ENCODE results near the gene TIGAR. TPM values are rescaled to one million over a fixed set of nuclear protein-coding genes. Genes with fewer than 3 reads are reported as not detected.

TIGAR gene
- total and polyA plus RNA-seq, 2 donors (not counting 1 experiment from before 2014, with no cell fraction given) = 15.3 to 19.5 TPM

DNA sequence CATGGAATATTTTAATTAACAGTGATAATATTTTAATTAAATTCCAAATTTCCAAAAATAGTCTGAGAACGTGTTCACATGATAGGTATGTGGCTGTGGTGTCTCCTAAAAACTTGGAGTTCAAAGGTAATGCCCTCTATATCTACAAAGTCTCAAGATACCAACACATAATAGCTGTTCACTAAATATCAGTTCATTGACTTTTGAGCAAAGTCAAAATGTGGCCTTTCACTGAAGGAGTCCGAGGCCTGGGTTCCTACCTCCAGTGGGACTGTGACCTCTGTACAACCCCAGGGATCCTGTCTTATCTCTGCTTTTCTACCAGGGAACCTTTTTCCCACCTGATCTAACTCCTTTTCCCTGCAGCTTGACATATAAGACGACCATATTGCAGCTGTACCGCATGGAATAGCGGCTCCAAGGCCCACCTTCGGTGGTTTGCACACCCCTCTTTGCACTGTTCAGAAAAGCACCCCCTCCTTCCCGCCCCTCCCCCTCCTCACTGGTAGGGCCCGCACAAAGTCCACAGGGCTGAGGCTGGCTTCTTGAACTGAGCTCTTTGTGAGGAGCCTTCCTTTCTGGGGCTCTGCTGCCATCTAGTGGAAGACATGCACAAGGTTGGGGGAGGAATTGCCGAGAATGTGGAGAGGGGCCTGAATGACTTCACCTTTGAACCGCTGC is 44.3 kb upstream of the TIGAR start:
- Histone ChIP-seq H4K20me1 (ENCODE audit: control insufficient read depth, extremely low read depth, insufficient read depth, low read length) (no peaks in the 10 kb centered on the region), H3K4me3 (replicated peaks in 1 of 4; ENCODE audit: control extremely low read depth in 1 of 4, insufficient read depth in 1 of 4, low read depth in 3 of 4, low read length in 4 of 4) (peak overlapping the region in 1 of 4 experiments; percentile 91), H3K9me3 (ENCODE audit: control insufficient read depth, insufficient read depth, low read depth, low read length) (no peaks in the 10 kb centered on the region), H3K27me3 (ENCODE audit: control insufficient read depth, insufficient read depth, low read length) (peaks cover 40% of the 10 kb centered on the region), H3K4me2 (ENCODE audit: extremely low read depth, insufficient read depth, low read length) (no peak overlapping the region), H3K9ac (ENCODE audit: insufficient read depth, low read length) (no peak overlapping the region), H2AFZ (ENCODE audit: low read length) (no peak overlapping the region), H3K79me2 (ENCODE audit: control insufficient read depth, insufficient read depth, low read length) (no peaks in the 10 kb centered on the region), H3K27ac (ENCODE audit: insufficient read depth, low read length) (no peak overlapping the region), H3K4me1 (ENCODE audit: control insufficient read depth, extremely low read depth, insufficient read depth, low read length) (peaks cover 2% of the 10 kb centered on the region), H3K36me3 (ENCODE audit: control insufficient read depth, insufficient read depth, low read length) (no peaks in the 10 kb centered on the region)
- DNase-seq (ENCODE audit: low read depth in 2 of 2) = peak; percentile 78 to 95
- TF ChIP-seq, protein P1, sequence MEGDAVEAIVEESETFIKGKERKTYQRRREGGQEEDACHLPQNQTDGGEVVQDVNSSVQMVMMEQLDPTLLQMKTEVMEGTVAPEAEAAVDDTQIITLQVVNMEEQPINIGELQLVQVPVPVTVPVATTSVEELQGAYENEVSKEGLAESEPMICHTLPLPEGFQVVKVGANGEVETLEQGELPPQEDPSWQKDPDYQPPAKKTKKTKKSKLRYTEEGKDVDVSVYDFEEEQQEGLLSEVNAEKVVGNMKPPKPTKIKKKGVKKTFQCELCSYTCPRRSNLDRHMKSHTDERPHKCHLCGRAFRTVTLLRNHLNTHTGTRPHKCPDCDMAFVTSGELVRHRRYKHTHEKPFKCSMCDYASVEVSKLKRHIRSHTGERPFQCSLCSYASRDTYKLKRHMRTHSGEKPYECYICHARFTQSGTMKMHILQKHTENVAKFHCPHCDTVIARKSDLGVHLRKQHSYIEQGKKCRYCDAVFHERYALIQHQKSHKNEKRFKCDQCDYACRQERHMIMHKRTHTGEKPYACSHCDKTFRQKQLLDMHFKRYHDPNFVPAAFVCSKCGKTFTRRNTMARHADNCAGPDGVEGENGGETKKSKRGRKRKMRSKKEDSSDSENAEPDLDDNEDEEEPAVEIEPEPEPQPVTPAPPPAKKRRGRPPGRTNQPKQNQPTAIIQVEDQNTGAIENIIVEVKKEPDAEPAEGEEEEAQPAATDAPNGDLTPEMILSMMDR (conservative IDR thresholded peaks at IDR 0.05 in 1 of 2, IDR thresholded peaks at IDR 0.05 in 1 of 2; ENCODE audit: low read depth in 1 of 2, low read length in 2 of 2) = peak; percentile 91 to 96
- no peak for TF ChIP-seq EZH2 (IDR thresholded peaks at IDR 0.05; ENCODE audit: low read length, missing control alignments)

DNA sequence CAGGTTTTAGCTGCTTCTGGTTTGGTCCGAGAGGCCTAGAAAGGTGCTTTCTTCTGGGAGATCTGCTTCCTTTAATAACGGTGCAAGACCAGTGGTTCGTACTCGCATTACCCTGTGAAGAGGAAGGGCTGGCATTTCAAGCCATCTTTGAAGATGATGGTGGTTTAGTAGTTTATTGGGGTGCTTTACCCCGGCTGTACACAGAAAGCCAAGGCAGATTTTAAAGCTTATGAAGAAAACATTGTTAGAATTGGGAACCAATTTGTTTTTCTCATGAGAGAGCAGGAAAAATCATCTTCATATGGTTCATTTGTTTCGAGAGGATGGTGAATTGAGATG is 43.8 kb upstream of the TIGAR start:
- Histone ChIP-seq H3K4me2 (ENCODE audit: extremely low read depth, insufficient read depth, low read length) (no peak overlapping the region), H3K4me3 (replicated peaks in 1 of 4; ENCODE audit: control extremely low read depth in 1 of 4, insufficient read depth in 1 of 4, low read depth in 3 of 4, low read length in 4 of 4) (peak overlapping the region in 1 of 4 experiments; percentile 24), H3K36me3 (ENCODE audit: control insufficient read depth, insufficient read depth, low read length) (no peaks in the 10 kb centered on the region), H3K9ac (ENCODE audit: insufficient read depth, low read length) (no peak overlapping the region), H2AFZ (ENCODE audit: low read length) (no peak overlapping the region), H3K27me3 (ENCODE audit: control insufficient read depth, insufficient read depth, low read length) (peaks cover 38% of the 10 kb centered on the region), H3K4me1 (ENCODE audit: control insufficient read depth, extremely low read depth, insufficient read depth, low read length) (peaks cover 2% of the 10 kb centered on the region), H3K27ac (ENCODE audit: insufficient read depth, low read length) (no peak overlapping the region), H3K79me2 (ENCODE audit: control insufficient read depth, insufficient read depth, low read length) (no peaks in the 10 kb centered on the region), H3K9me3 (ENCODE audit: control insufficient read depth, insufficient read depth, low read depth, low read length) (no peaks in the 10 kb centered on the region), H4K20me1 (ENCODE audit: control insufficient read depth, extremely low read depth, insufficient read depth, low read length) (no peaks in the 10 kb centered on the region)
- no peak for TF ChIP-seq EZH2 (IDR thresholded peaks at IDR 0.05; ENCODE audit: low read length, missing control alignments)
- TF ChIP-seq, protein P1 (conservative IDR thresholded peaks at IDR 0.05 in 1 of 2, IDR thresholded peaks at IDR 0.05 in 1 of 2; ENCODE audit: low read depth in 1 of 2, low read length in 2 of 2) = no peak
- no peak for DNase-seq (ENCODE audit: low read depth in 2 of 2)

DNA sequence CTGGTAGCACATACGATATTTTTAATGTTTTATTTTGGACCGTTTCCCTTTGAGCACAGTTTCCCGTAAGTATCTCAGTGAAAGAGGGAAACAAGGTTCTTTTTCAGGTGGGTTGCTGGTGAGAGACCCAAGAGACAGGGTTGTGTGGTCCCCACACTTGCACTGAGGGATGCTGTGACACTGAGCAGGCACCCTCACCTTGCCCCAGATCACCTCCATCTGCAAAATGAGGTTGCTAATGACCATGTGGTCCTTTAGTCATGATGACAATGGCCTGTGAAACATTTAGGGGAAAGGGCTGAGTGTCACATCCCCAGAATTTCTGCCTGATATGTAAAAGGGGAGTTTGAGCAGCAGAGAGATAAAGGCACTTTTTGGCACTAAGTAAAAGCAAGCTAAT is 43.2 kb upstream of the TIGAR start:
- Histone ChIP-seq H3K9ac (ENCODE audit: insufficient read depth, low read length) (no peak overlapping the region), H3K4me1 (ENCODE audit: control insufficient read depth, extremely low read depth, insufficient read depth, low read length) (no peaks in the 10 kb centered on the region), H2AFZ (ENCODE audit: low read length) (no peak overlapping the region), H3K4me3 (replicated peaks in 1 of 4; ENCODE audit: control extremely low read depth in 1 of 4, insufficient read depth in 1 of 4, low read depth in 3 of 4, low read length in 4 of 4) (no peak overlapping the region), H3K4me2 (ENCODE audit: extremely low read depth, insufficient read depth, low read length) (no peak overlapping the region), H3K79me2 (ENCODE audit: control insufficient read depth, insufficient read depth, low read length) (no peaks in the 10 kb centered on the region), H4K20me1 (ENCODE audit: control insufficient read depth, extremely low read depth, insufficient read depth, low read length) (no peaks in the 10 kb centered on the region), H3K27ac (ENCODE audit: insufficient read depth, low read length) (no peak overlapping the region), H3K9me3 (ENCODE audit: control insufficient read depth, insufficient read depth, low read depth, low read length) (no peaks in the 10 kb centered on the region), H3K27me3 (ENCODE audit: control insufficient read depth, insufficient read depth, low read length) (peaks cover 31% of the 10 kb centered on the region), H3K36me3 (ENCODE audit: control insufficient read depth, insufficient read depth, low read length) (no peaks in the 10 kb centered on the region)
- TF ChIP-seq EZH2 (IDR thresholded peaks at IDR 0.05; ENCODE audit: low read length, missing control alignments) = no peak
- TF ChIP-seq, protein P1 (conservative IDR thresholded peaks at IDR 0.05 in 1 of 2, IDR thresholded peaks at IDR 0.05 in 1 of 2; ENCODE audit: low read depth in 1 of 2, low read length in 2 of 2) = no peak
- DNase-seq (ENCODE audit: low read depth in 2 of 2) = no peak

All from fibroblast of lung (primary cell).